Measurements from ENCODE around the gene VIPR2.

DNA sequence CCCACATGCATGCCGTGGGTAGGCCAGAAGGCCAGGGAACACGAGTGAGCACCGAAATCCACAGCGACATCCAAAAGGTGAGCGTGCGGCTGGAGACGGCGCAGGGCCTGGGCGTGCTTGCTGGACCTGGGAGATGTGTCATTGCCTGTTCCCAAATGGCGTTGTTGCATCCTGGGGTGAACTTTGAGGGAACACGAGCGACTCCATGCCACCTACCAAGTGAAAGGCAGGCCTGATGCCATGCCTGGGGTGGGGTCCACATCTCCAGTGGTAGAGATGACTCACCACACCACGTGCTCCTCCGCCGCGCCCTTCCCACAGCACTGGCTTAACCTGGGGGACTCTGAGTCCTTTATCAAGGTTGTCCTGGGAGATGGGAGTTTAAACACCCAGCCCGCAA, 24.7 kb upstream of the VIPR2 start:
- no peak for TF ChIP-seq CTCF (IDR thresholded peaks at IDR 0.05)
- TF ChIP-seq POLR2A (IDR thresholded peaks at IDR 0.05) = no peak
